GM03348 (cell line): ENCODE measurements around the gene DNMBP.

Experiments used
- DNase-seq: peaks from one replicate; pipeline ENCODE4 v3.0.0; 2012; ENCODE audit warnings: low spot score

The DNMBP gene, protein sequence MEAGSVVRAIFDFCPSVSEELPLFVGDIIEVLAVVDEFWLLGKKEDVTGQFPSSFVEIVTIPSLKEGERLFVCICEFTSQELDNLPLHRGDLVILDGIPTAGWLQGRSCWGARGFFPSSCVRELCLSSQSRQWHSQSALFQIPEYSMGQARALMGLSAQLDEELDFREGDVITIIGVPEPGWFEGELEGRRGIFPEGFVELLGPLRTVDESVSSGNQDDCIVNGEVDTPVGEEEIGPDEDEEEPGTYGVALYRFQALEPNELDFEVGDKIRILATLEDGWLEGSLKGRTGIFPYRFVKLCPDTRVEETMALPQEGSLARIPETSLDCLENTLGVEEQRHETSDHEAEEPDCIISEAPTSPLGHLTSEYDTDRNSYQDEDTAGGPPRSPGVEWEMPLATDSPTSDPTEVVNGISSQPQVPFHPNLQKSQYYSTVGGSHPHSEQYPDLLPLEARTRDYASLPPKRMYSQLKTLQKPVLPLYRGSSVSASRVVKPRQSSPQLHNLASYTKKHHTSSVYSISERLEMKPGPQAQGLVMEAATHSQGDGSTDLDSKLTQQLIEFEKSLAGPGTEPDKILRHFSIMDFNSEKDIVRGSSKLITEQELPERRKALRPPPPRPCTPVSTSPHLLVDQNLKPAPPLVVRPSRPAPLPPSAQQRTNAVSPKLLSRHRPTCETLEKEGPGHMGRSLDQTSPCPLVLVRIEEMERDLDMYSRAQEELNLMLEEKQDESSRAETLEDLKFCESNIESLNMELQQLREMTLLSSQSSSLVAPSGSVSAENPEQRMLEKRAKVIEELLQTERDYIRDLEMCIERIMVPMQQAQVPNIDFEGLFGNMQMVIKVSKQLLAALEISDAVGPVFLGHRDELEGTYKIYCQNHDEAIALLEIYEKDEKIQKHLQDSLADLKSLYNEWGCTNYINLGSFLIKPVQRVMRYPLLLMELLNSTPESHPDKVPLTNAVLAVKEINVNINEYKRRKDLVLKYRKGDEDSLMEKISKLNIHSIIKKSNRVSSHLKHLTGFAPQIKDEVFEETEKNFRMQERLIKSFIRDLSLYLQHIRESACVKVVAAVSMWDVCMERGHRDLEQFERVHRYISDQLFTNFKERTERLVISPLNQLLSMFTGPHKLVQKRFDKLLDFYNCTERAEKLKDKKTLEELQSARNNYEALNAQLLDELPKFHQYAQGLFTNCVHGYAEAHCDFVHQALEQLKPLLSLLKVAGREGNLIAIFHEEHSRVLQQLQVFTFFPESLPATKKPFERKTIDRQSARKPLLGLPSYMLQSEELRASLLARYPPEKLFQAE (N-terminal part only)

DNA sequence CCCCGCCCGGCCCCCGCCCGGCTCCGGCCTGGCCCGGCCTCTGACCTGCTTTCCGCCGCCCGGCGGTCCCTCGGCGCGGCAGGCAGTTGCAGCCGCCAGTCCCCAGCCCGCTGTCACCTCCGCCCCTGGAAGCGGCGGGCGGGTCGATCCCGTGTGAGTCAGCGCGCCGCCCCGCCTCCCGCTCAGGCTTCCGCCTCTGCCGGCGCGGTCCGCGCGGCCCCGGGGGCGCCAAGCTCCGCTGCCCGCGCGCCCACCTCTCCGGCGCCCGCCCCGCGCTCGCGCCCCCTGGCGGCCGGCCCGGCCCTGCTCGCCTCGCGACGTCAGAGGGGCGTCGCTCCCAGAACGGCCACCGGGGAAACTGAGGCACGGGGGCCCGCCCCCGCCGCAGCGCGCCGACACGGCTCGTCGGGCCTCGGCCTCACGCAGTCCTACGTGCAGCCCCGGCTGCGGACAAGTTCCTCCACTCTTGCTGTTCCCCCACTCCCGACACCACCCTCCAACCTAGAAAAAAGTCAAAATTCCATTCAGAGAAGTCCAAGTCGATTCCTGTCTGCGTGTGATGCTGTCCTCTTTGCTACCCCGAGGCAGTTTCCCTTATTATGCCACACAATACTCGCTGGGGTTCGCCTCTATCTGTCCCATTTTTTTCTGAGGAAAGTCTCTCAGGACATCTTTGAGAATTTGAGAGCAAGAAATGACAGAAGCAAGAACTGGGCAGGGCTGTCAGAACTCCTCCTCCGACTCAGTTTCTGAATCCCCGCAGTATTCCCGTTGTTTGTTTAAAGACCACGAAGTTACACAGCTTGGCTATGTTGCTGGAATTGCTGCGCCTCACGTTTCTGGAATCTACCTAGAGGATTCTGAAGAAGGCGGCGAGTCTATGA is at the start of gene DNMBP:
Gene DNMBP, minus strand, starts transcription at position 155 of the 884 bp plus-strand sequence. CDS start 37,823 bp downstream, outside the sequence.
- peak; percentile 97 for DNase-seq

DNA sequence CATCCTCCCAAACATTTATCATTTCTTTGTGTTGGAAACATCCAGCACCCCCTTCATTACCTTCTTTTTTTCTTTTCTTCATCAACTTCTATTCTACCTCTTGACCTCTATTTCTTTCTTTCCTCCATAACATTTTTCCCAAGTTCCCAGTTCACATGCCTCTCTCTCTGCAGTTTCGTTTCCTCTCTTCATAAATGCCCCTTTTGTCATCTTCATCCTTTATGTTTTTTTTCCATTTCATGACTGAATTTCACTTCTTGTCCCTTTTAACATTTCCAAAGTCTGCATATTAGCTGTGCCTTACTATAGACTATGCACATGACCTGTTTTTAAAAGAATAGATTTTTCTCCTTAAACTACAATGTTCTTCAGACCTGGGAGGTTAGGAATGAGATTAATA is 48.2 kb upstream of the DNMBP start:
- DNase-seq, result no peak

DNA sequence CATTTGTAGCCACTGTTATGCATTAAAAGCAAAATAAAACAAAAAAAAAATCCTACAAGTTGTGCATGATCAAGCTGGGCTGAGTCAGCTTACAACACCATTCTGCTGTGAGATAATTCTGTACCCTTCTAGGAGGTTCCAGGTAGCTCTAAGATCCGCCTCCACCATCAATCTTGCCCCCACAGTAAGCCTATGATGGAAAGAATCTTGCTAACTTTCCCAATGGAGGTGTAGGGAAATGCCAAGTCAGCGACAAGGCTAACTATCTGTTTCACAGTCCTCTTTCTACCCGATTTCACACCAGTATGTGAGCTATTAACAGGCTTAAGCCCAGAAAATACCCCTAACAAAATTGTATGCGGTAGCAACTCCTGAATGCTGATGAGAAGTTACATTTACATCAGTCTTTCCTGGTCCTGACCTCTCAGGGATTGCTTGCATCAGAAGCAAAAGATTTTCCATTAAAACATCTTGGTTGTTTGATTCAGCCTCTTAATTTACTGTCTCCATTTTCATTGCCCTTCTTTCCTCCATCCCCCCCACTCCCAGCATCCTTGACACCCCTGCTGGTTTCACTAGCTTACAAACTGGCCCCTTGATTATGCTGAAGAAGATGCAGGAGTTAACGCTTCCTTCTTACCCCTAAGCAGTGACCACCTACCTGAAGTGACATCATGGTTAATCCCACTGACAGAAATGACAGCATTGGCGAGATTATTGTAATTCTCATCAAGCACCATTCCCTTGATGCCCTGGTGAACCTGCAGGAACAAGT is 44.1 kb upstream of the DNMBP start:
- DNase-seq, result no peak

DNA sequence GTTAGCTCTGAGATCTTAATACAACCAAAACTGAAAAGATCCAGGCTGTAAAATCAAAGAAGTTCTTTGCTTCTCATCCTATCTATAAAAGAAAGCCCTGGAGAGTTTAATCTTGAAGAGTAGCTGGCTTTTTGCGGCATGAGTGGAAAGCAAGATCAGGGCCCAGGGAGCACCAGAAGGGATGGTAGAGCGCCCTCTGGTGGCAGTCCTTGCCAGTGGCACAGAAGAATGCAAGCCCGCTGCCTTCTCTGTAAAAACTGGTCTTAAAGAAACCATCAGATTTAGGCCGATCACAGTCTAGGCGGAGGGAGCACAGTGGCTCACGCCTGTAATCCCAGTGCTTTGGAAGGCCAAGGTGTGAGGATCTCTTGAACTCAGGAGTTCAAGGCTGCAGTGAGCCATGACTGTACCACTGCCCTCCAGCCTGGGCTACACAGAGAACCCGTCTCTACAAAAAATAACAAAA is 36.3 kb upstream of the DNMBP start:
- peak; percentile 89 for DNase-seq

DNA sequence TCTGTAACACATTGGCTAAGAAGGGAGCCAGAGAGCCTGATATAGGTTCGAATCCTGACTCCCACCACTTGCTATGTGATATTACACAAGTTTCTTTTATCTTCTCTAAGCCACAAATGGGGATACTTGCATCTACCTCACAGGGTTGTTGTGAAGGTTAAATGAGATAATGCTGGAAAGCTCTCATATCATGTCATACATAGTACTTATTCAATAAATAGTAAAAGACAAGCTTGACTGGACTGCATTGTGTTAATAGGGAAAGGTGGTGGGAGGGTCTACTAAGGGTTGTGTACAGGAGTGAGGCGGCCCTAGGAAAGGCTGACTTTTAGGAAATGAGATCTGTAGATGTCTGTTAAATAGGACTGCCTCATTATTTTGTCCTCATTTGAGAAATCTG is 35.8 kb upstream of the DNMBP start:
- no peak for DNase-seq

DNA sequence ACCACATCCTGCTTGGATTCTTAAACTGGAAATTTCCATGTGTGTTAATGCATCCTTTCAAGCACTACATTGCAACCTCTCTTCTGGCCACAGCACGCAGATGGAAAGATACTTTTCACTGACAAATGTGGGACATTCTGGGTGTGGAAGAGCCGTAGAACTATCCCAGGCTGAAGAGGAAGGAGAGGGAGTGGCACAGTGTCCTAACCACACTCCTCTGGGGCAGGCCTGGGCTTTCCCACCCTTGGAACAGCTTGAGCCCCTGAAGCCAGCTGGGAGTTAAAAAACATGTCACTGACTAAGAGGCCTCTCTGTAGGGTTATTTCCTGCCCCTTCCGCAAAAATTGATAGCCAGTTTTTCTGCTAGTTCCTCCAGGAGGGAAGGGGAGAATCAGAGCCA is 34.0 kb upstream of the DNMBP start:
- DNase-seq, result peak; percentile 51

GRCh38 chr10:100043344-100043743 is 33.6 kb upstream of the DNMBP start:
- DNase-seq, result no peak

DNA sequence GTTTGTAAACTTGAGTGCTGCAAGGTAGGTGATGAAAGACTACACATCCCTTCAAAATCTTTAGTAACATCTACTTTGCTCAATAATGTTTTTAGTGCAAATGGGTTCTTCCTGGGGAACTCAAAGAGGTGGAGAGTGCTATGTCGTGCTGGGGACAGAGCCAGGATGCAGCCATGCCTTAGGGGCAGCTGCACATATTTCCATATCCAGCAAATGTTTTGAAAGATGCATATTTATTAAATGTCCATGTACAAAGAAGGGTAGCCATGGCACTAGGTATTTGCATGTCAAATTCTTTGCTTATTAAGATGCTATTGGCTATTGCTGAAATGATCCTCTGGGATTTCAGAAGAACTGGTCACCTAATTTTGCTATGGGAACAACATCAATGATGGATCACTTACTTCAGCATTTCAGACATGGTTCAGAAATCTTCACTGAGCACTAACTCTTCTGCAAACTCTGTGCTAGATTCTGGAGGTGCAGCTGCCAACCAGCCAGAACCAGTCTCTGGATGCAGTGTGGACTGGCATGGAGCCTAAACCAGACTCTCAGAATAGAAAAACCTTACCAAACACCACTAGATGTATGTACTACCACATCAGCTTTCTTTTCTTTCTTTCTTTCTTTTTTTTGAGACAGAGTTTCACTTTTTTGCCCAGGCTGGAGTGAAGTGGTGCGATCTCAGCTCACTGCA is 31.7 kb upstream of the DNMBP start:
- no peak for DNase-seq

DNA sequence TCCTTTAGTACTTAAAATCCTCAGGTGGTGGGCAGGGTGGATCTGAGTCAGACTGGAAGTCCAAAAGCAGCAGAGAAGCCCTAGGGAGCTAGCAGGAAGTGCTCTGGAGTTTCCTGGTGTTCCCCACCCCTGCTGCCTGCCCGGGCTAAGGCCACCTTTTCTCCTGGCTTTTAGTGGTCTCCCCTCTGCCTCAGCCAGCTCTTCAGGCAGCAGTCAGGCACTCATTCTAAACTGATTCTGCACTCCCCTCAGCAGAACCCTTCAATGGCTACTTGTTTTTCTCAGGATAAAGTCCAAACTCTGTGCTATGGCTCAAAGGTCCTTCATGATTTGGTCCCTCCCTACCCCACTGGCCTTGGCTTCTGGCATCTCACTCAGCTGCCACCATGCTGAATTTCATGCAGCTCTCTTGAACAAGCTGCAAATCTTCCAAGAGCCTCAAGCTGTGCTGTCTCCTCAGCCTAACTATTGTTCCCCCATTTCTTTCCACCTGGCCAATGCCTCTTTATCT is 28.9 kb upstream of the DNMBP start:
- DNase-seq, result no peak

DNA sequence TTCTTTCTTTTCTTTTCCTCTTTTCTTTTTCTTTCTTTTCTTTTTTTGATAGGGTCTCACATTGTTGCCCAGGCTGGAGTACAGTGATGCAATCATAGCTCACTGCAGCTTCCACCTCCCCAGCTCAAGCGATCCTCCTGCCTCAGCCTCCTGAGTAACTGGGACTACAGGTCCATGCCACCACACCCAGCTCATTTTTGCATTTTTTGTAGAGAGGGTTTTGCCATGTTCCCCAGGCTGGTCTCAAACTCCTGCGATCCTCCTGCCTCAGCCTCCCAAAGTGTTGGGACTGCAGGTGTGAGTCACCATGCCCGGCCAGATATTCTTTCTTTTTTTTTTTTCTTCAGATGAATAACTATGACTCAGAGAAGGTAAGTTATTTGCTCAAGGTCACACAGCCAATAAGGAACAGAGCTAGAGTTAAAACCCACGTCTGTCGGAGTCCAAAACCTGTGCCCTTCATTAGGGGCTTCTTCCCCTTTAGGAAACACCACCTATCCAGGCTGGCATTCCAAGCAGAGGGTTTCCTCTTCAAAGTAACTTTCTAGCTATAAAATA is 28.1 kb upstream of the DNMBP start:
- no peak for DNase-seq

DNA sequence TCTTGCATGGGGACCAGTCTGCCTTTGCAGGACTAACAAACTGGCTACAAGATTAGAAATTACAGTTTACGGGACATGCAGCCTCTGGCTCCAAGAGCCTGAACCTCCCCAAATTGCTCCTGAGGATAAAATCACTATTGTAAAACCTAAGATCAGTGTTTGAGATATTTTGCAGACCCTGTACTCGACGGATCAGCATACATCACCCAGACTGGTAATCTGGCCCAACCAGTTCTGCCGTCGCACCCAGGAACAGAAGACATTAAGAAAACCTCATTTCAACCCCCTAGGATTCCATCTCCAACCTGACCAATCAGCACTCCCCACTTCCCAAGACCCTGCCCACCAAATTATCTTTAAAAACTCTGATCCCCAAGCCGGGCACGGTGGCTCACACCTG is 27.1 kb upstream of the DNMBP start:
- DNase-seq, result no peak

DNA sequence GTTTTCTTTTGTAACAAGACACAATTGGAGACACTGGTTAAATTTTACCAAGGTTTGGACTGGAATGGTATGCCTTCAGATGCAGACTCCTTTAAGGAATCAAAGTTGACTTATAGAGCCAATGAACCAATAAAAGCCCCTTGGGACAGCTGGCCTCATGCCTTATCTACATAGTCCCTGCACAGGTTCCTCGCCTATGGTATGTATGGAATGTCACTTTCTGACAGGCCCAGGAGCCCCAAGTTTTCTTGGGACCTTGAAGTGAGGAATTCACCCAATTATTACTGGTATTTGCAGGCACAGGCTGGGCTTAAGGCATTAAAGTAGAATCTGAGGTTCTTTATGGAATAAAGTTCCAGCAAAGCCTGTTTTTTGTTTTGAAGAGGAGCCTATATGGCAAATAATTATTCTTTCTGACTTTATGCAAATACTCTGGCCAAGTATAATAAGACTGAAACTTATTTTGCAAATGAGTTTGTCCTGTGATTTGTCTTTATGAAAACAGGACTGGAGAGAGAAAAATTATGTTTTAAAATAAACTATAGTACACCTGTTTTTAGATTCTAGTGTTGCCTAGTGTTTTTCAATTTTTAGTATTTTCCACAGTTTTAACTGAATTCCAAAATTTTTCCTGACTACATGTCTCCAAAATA is 24.1 kb upstream of the DNMBP start:
- DNase-seq, result no peak

- DNase-seq, result no peak
Observed at GRCh38 chr10:100027416-100027815, 17.7 kb upstream of the DNMBP start.

GRCh38 chr10:100025576-100025975 is 15.8 kb upstream of the DNMBP start:
- DNase-seq, result no peak

GRCh38 chr10:100024748-100025147 is 15.0 kb upstream of the DNMBP start:
- no peak for DNase-seq

GRCh38 chr10:100022403-100022802 is 12.7 kb upstream of the DNMBP start:
- no peak for DNase-seq

- no peak for DNase-seq
Observed at GRCh38 chr10:100021322-100021721, 11.6 kb upstream of the DNMBP start.

- DNase-seq, result no peak
Observed at GRCh38 chr10:100020886-100021253, 11.1 kb upstream of the DNMBP start.
